DOHH2 (cell line): ENCODE measurements around the gene SLC1A2.

Experiments used
- H3F3A ChIP-seq: fragments of 200-600 bp; sonication (generic), shearing (Covaris generic); 2 replicates; pipeline ENCODE4 v1.6.0; 2016; ENCODE audit warnings: antibody characterized with exemption, mild to moderate bottlenecking; ENCODE audit not compliant: control insufficient read depth, insufficient read depth
- H3K27ac ChIP-seq: fragments of 200-600 bp; sonication (generic); 2 replicates; pipeline ENCODE4 v1.5.1; 2014; ENCODE audit warnings: low read depth, mild to moderate bottlenecking, low read length, moderate library complexity
- H3K27me3 ChIP-seq: fragments of 200-600 bp; sonication (generic); 2 replicates; pipeline ENCODE4 v1.6.1; 2014; ENCODE audit warnings: mild to moderate bottlenecking, low read length, mixed read lengths; ENCODE audit not compliant: control insufficient read depth
- H3K36me3 ChIP-seq: fragments of 200-600 bp; sonication (generic); 2 replicates; pipeline ENCODE4 v1.6.1; 2014; ENCODE audit warnings: mild to moderate bottlenecking, low read length, moderate library complexity, mixed read lengths; ENCODE audit not compliant: control insufficient read depth
- H3K4me1 ChIP-seq: fragments of 200-600 bp; sonication (generic); 2 replicates; pipeline ENCODE4 v1.6.1; 2014; ENCODE audit warnings: mild to moderate bottlenecking, low read length, mixed read lengths; ENCODE audit not compliant: control insufficient read depth
- H3K4me2 ChIP-seq: fragments of 200-600 bp; sonication (generic); 2 replicates; pipeline ENCODE4 v1.6.0; 2014; ENCODE audit warnings: mild to moderate bottlenecking, low read length, moderate library complexity
- H3K4me3 ChIP-seq: fragments of 200-600 bp; sonication (generic); 2 replicates; pipeline ENCODE4 v1.5.1; 2014; ENCODE audit warnings: mild to moderate bottlenecking, low read length, mixed read lengths
- H3K79me2 ChIP-seq: fragments of 200-600 bp; sonication (generic); 2 replicates; pipeline ENCODE4 v1.6.1; 2014; ENCODE audit warnings: mild to moderate bottlenecking, low read length, mixed read lengths; ENCODE audit not compliant: control insufficient read depth
- H3K9me2 ChIP-seq: fragments of 200-600 bp; sonication (generic); replicated peaks from 2 replicates; pipeline ENCODE4 v1.6.1; 2014; ENCODE audit warnings: mild to moderate bottlenecking, low read length, mixed read lengths; ENCODE audit not compliant: control insufficient read depth
- H3K9me3 ChIP-seq: fragments of 200-600 bp; sonication (generic); 2 replicates; pipeline ENCODE4 v1.6.1; 2014; ENCODE audit warnings: antibody characterized with exemption, low read length, mixed read lengths; ENCODE audit not compliant: control insufficient read depth, insufficient read depth
- H4K20me1 ChIP-seq: fragments of 200-600 bp; sonication (generic); 2 replicates; pipeline ENCODE4 v1.6.0; 2014; ENCODE audit warnings: low read depth, mild to moderate bottlenecking, antibody characterized with exemption, low read length, moderate library complexity; ENCODE audit not compliant: control insufficient read depth, insufficient read depth
- EZH2phosphoT487 ChIP-seq: fragments of 200-600 bp; sonication (generic); IDR thresholded peaks from 2 replicates; pipeline ENCODE4 v1.6.1; 2017; ENCODE audit warnings: borderline replicate concordance, mild to moderate bottlenecking, antibody characterized with exemption, low read length, moderate library complexity, mixed read lengths
- TF ChIP-seq, protein P1 (sequence below): fragments of 200-600 bp; sonication (generic); IDR thresholded peaks from one replicate; pipeline ENCODE4 v1.5.1; 2014; ENCODE audit warnings: antibody characterized with exemption, mild to moderate bottlenecking, low read depth, low read length; ENCODE audit not compliant: poor library complexity, severe bottlenecking

SLC1A2 gene

DNA sequence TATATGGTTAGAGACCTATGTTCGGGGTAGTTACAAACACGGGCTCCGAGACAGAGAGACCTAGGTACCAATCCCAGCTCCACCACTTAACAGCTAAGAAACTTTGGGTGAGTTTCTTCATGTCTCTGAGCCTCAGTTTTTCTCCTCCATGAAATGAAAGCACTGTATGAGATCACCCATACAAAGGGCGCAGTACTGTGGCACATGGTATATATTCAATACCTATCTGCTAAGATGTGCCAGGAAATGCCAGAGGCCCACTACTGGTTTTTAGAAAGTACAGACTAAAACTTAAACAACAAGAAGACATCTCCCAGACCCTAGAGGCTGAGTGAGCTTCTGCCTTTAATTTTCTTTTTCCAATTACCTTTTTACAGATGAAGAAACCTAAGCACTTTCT is 69.5 kb downstream of the SLC1A2 start:
- no peak for TF ChIP-seq EZH2phosphoT487
- TF ChIP-seq, protein P1, sequence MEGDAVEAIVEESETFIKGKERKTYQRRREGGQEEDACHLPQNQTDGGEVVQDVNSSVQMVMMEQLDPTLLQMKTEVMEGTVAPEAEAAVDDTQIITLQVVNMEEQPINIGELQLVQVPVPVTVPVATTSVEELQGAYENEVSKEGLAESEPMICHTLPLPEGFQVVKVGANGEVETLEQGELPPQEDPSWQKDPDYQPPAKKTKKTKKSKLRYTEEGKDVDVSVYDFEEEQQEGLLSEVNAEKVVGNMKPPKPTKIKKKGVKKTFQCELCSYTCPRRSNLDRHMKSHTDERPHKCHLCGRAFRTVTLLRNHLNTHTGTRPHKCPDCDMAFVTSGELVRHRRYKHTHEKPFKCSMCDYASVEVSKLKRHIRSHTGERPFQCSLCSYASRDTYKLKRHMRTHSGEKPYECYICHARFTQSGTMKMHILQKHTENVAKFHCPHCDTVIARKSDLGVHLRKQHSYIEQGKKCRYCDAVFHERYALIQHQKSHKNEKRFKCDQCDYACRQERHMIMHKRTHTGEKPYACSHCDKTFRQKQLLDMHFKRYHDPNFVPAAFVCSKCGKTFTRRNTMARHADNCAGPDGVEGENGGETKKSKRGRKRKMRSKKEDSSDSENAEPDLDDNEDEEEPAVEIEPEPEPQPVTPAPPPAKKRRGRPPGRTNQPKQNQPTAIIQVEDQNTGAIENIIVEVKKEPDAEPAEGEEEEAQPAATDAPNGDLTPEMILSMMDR: no peak
- H3F3A ChIP-seq: no peaks in the 10 kb centered on the region
- no peaks in the 10 kb centered on the region for H3K9me3 ChIP-seq
- no peaks in the 10 kb centered on the region for H3K4me1 ChIP-seq
- H3K4me2 ChIP-seq: no peak overlapping the region
- H4K20me1 ChIP-seq: no peaks in the 10 kb centered on the region
- H3K36me3 ChIP-seq: no peaks in the 10 kb centered on the region
- no peaks in the 10 kb centered on the region for H3K9me2 ChIP-seq
- no peaks in the 10 kb centered on the region for H3K79me2 ChIP-seq
- H3K27ac ChIP-seq: no peak overlapping the region
- no peak overlapping the region for H3K4me3 ChIP-seq
- H3K27me3 ChIP-seq: no peaks in the 10 kb centered on the region

DNA sequence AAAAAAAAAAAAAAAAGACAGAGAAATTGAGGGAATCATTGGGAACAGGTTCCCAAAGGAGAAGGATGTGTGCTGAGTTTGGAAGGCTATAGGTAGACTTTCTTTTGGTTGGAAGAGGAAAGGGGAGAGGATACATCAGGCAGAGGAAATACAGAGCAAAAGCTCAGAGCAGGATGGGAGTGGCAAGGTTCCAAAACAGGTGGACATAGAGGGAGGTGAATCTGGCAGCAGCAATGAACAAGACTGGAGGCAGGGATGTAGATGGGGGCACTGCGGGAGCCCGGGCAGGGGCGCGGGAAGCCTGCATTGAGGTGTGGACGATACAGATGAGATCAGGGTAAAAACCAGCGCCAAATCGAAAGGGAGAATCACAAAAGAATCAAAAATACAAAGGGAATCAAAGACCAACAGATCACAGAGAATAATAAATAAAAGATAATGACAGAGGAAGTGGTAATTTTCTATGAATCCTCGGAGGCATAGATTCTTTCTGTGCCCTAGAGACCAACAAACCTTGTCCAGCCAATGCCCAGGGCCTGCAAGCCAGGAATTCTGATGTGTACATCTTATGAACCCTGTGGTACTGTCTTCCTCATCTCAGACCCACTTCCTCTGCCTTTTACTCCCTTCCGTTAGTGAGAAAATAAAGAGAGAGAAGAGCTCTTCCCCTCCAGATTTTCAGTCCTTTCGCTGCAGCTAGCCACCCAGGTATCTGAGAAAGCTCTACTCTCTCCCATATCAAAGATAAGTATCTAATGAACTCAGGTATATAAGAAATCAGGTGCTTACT is 70.3 kb downstream of the SLC1A2 start:
- Histone ChIP-seq H3F3A (no peaks in the 10 kb centered on the region), H3K27ac (no peak overlapping the region), H3K9me3 (no peaks in the 10 kb centered on the region), H3K4me2 (no peak overlapping the region), H3K36me3 (no peaks in the 10 kb centered on the region), H3K79me2 (no peaks in the 10 kb centered on the region), H3K4me3 (no peak overlapping the region), H3K27me3 (no peaks in the 10 kb centered on the region), H3K4me1 (no peaks in the 10 kb centered on the region), H3K9me2 (no peaks in the 10 kb centered on the region), H4K20me1 (no peaks in the 10 kb centered on the region)
- TF ChIP-seq, protein P1: no peak
- TF ChIP-seq EZH2phosphoT487: no peak

DNA sequence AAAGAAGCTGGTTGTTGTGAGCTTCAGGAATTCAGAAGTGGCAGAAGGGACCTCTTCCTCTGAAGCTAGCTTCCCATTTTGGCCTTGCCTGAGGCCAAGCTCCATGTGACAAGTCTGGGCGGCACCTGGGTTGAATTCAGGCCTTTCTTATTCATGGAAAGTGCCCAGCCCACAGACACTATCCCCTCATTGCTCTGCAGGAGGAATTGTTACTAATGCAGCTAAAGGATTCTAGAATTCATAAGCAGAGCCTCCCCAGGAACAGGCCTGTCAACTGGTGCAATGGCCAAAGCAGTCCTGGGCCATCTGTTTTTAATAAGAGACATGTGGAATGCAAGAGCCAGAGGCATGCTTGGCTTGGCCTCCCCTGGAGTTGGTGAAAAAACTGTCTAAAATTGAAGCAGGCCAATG is 71.4 kb downstream of the SLC1A2 start:
- no peaks in the 10 kb centered on the region for H3K79me2 ChIP-seq
- H3F3A ChIP-seq: no peaks in the 10 kb centered on the region
- H3K4me2 ChIP-seq: no peak overlapping the region
- no peak overlapping the region for H3K4me3 ChIP-seq
- TF ChIP-seq, protein P1: no peak
- no peak for TF ChIP-seq EZH2phosphoT487
- H3K4me1 ChIP-seq: no peaks in the 10 kb centered on the region
- H4K20me1 ChIP-seq: no peaks in the 10 kb centered on the region
- no peaks in the 10 kb centered on the region for H3K9me3 ChIP-seq
- H3K9me2 ChIP-seq: no peaks in the 10 kb centered on the region
- H3K27ac ChIP-seq: no peak overlapping the region
- no peaks in the 10 kb centered on the region for H3K27me3 ChIP-seq
- no peaks in the 10 kb centered on the region for H3K36me3 ChIP-seq
